ENCODE data around the gene ZFP36L1. TPM values are rescaled to one million over a fixed set of nuclear protein-coding genes. Genes with fewer than 3 reads are reported as not detected.

Gene ZFP36L1
- total RNA-seq, 1 donor from 2014 or later, result 42.9 TPM

- no peaks in the 10 kb centered on the region for H3K9me3 ChIP-seq (ENCODE audit: low read depth)
- H3K27ac Mint-ChIP-seq, result peak overlapping the region; percentile 33
- TF ChIP-seq EZH2 (IDR thresholded peaks at IDR 0.05) (no peak), CTCF (IDR thresholded peaks at IDR 0.05) (no peak), EZH2phosphoT487 (IDR thresholded peaks at IDR 0.05) (no peak)
- peaks cover 50% of the 10 kb centered on the region for H3K79me2 ChIP-seq (ENCODE audit: low read depth)
- H3K27me3 Mint-ChIP-seq (ENCODE audit: insufficient read depth, low read depth), result peaks cover 20% of the 10 kb centered on the region
- peaks cover 28% of the 10 kb centered on the region for H3K4me1 ChIP-seq
- peak overlapping the region; percentile 97 for H3K4me2 ChIP-seq
- no peak overlapping the region for H3K4me3 ChIP-seq
- peak; percentile 16 for DNase-seq (ENCODE audit: low spot score)
- no peaks in the 10 kb centered on the region for H3K27me3 ChIP-seq
- peak overlapping the region; percentile 80 for H3K27ac ChIP-seq
- peaks cover 56% of the 10 kb centered on the region for H3K4me1 Mint-ChIP-seq
- peaks cover 52% of the 10 kb centered on the region for H3K36me3 Mint-ChIP-seq
- H3K36me3 ChIP-seq, result peaks cover 12% of the 10 kb centered on the region
- H3F3A ChIP-seq (ENCODE audit: low read depth), result peaks cover 79% of the 10 kb centered on the region
- H4K20me1 ChIP-seq (ENCODE audit: low read depth), result peaks cover 60% of the 10 kb centered on the region
- H3K9ac ChIP-seq, result no peak overlapping the region
- peak overlapping the region; percentile 75 for H3K4me3 Mint-ChIP-seq
- H3K9me3 Mint-ChIP-seq, result peaks cover 9% of the 10 kb centered on the region
- no peak overlapping the region for H2AFZ ChIP-seq (replicated peaks)
Measured at GRCh38 chr14:68787092-68787992, 5.5 kb downstream of the ZFP36L1 start.

GRCh38 chr14:68786491-68787091, 6.3 kb downstream of the ZFP36L1 start:
- Mint-ChIP-seq H3K27ac (peak overlapping the region; percentile 69), H3K4me1 (peaks cover 60% of the 10 kb centered on the region), H3K27me3 (ENCODE audit: insufficient read depth, low read depth) (peaks cover 21% of the 10 kb centered on the region), H3K9me3 (peaks cover 9% of the 10 kb centered on the region), H3K36me3 (peaks cover 47% of the 10 kb centered on the region), H3K4me3 (peak overlapping the region; percentile 75)
- TF ChIP-seq EZH2 (IDR thresholded peaks at IDR 0.05) (no peak), EZH2phosphoT487 (IDR thresholded peaks at IDR 0.05) (no peak), CTCF (IDR thresholded peaks at IDR 0.05) (no peak)
- Histone ChIP-seq H3F3A (ENCODE audit: low read depth) (peaks cover 71% of the 10 kb centered on the region), H3K79me2 (ENCODE audit: low read depth) (peaks cover 43% of the 10 kb centered on the region), H3K4me1 (peaks cover 28% of the 10 kb centered on the region), H3K27me3 (no peaks in the 10 kb centered on the region), H3K36me3 (peaks cover 12% of the 10 kb centered on the region), H4K20me1 (ENCODE audit: low read depth) (peaks cover 53% of the 10 kb centered on the region), H3K4me2 (no peak overlapping the region), H3K9me3 (ENCODE audit: low read depth) (no peaks in the 10 kb centered on the region), H3K9ac (no peak overlapping the region), H3K4me3 (no peak overlapping the region), H2AFZ (replicated peaks) (no peak overlapping the region), H3K27ac (peak overlapping the region; percentile 80)
- DNase-seq (ENCODE audit: low spot score), result peak; percentile 26

- Histone ChIP-seq H4K20me1 (ENCODE audit: low read depth) (peaks cover 45% of the 10 kb centered on the region), H3K27ac (peak overlapping the region; percentile 2), H3K27me3 (no peaks in the 10 kb centered on the region), H2AFZ (replicated peaks) (no peak overlapping the region), H3K4me3 (no peak overlapping the region), H3K79me2 (ENCODE audit: low read depth) (peaks cover 35% of the 10 kb centered on the region), H3K9ac (no peak overlapping the region), H3K9me3 (ENCODE audit: low read depth) (no peaks in the 10 kb centered on the region), H3F3A (ENCODE audit: low read depth) (peaks cover 63% of the 10 kb centered on the region), H3K4me1 (peaks cover 34% of the 10 kb centered on the region), H3K36me3 (peaks cover 12% of the 10 kb centered on the region), H3K4me2 (no peak overlapping the region)
- no peak for DNase-seq (ENCODE audit: low spot score)
- TF ChIP-seq EZH2 (IDR thresholded peaks at IDR 0.05) (no peak), EZH2phosphoT487 (IDR thresholded peaks at IDR 0.05) (no peak), CTCF (IDR thresholded peaks at IDR 0.05) (no peak)
- peaks cover 8% of the 10 kb centered on the region for H3K9me3 Mint-ChIP-seq
- peaks cover 66% of the 10 kb centered on the region for H3K4me1 Mint-ChIP-seq
- peaks cover 39% of the 10 kb centered on the region for H3K36me3 Mint-ChIP-seq
- peak overlapping the region; percentile 69 for H3K27ac Mint-ChIP-seq
- peaks cover 15% of the 10 kb centered on the region for H3K27me3 Mint-ChIP-seq (ENCODE audit: insufficient read depth, low read depth)
- H3K4me3 Mint-ChIP-seq, result no peak overlapping the region
Measured at GRCh38 chr14:68785534-68786490, 7.1 kb downstream of the ZFP36L1 start.
